Endometrium (tissue), 2 donors: ENCODE data around the gene AFF2.

Experiments used
- FAIRE-seq: peaks from 2 replicates; lab custom pipeline; 2012; peaks lifted over from hg19 to GRCh38; lab: Jason Lieb, UNC
- donor health status: control.
- donor health status: control.

Gene AFF2

GRCh38 chrX:148588649-148589310 is 88.4 kb downstream of the AFF2 start:
- no peak for FAIRE-seq

DNA sequence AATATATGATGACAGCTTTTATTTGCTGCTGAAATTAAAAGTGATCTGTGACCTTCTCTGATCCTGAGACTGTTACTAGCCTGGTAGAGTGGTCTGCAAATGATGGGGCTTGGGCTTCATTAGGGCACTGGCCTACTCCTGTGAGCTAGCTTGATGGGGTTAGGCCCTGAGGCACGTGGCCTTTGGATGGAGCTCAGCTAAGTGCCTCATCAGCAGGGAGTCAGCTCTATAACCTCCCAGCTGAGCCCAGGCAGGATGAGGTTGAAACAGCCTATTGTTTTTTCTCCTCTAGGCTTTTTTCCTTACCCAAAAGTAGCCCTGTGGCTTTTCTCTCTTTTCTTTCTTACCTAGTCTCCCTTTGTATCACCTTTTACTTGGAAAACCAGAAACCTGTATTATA is 92.2 kb downstream of the AFF2 start:
- no peak for FAIRE-seq

DNA sequence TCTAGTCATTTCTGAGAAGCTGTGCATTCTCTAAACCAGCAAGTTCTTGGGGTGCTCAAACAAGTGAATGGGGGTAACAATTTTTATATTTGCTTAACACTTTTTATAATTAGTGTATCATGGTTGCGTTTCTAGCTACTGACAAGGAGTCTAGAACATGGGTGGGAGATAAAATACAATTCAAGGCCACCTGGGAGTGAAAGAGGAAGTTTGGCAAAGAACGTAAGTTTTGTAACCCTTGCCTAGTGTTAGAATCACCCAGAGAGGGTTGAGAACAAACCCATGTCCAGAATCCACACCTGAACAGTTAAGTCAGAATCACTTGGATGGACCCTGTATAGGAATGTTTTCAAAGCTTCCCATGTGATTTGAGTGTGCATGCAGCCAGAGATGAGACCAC is 92.7 kb downstream of the AFF2 start:
- no peak for FAIRE-seq

GRCh38 chrX:148593987-148594386 is 93.6 kb downstream of the AFF2 start:
- no peak for FAIRE-seq

DNA sequence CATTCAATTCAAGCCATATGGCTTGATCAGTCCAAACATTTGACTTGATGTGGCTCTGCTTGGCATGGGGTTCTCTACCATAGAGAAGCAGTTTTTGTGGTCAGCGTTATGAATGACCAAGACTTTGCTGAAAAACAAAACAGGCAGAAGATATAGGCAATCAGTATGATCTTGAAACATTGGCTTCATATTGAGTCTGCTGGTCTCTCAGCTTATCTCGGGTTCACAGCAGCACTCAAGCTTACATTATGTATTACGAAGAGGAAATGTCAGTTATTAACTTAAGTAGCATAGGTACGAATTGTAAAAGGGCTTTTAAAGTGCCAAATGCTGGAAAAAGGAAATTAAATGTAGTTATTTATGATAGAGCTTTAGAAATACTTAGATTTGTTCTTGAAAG is 99.0 kb downstream of the AFF2 start:
- FAIRE-seq: no peak

DNA sequence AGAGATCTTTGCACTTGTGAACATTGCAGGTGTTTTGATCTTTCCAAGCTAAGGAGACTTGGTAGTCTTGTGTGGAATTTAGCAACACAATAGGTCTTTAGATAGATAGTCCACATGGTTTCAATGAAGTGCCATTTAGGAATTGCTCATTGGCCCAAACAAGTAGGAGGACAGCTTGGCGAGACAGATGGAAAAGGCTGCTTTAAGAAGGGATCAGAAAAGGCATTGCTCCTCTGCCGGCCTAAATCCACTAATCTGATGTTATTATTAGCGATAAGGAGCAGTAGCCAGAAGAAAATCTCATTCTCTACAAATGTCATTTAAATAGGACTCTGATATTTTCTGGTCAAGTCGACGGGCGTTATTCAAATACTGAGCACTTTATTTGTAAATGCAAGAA is 99.7 kb downstream of the AFF2 start:
- no peak for FAIRE-seq

- no peak for FAIRE-seq
Observed at GRCh38 chrX:148600581-148600980, 100.2 kb downstream of the AFF2 start.

DNA sequence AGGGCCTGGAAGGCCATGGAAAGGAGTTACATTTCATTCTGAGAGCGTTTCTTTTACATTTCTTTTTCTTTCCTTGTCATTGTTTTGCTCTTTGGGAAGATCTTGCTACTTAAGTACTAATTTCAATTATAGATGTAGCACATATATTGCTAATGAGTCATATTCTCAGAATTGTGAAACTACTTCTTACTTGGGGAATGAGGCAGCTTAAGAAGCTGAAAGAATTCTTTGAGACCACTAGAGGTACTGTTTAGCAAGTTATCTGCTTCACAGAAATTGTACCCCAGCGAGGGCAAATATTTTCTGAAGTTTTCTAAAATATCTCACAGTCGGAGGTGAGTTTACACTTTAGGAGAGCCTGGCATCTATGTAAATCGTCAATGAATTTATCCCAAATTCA is 100.6 kb downstream of the AFF2 start:
- FAIRE-seq: no peak

DNA sequence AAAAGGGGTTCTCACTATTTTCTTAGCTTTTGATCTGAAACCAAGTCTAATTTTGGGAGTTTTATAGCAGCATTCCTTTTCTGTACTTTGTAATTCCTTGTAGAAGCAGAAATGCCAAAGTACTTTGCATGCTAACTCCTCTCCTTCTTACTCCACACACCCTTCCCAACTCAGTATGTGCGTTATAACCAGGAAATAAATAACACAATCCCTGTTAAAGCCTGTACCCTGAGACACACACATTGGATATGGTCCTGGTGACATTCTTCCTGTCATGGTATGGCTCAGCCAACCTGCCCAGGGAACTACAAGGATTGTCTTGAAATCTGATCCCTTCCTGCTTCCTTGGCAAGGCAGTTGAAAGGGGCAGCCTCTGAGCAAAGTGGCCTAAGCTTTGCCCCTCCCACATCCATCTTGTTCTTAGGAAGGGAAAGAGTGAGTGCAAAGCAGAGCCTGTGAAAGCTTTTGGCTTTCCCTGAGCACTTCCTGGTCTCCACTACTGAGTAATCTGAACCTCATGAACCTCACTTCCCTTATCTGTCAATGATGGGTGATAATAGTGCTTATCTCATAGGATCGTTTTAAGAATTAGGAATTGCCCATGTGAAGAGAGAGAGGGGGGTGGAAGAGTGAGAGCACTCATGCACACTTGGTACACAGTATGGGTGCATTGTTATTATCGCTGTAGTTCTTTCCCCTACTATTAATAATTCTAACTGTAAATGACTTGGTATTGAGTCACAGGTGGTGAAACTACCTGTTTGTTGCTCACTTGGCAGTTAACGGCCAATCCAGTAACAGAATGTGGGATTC is 109.3 kb downstream of the AFF2 start:
- FAIRE-seq: no peak

DNA sequence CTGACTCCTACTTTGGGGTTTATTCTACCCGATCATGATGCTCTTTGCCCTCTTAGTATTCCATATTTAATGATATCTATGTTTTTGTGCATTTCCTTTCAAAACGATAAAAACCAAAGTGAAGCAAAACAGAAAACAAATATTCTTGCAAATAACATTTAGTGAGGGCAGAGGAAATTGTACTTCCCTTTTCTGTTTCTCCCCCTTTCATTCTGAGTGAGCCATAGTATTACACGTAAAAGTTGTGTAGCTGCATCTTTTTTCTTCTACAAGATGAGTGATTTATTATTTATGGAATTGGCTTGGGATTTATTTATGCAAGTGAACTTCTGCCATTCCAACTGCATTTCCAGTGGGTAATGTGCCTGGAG is 109.9 kb downstream of the AFF2 start:
- FAIRE-seq: no peak

DNA sequence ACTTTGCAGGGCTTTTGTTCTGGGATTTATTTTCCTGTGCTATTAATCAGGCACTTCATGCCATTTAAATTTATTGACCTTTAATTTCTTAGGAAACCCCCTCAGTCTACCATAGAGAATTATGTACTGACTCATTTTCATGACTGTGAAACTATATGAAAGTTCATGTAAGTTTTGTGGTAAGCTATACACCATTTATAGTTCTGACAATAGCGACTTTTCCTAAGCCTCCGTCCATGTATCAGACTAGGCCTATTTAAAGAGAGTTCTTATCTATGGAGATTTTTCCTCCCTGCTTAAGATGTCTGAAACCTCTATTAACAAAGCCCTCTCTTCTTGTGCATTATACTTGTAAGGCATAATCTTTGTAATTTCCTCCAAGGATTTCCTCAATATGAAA is 111.6 kb downstream of the AFF2 start:
- no peak for FAIRE-seq

DNA sequence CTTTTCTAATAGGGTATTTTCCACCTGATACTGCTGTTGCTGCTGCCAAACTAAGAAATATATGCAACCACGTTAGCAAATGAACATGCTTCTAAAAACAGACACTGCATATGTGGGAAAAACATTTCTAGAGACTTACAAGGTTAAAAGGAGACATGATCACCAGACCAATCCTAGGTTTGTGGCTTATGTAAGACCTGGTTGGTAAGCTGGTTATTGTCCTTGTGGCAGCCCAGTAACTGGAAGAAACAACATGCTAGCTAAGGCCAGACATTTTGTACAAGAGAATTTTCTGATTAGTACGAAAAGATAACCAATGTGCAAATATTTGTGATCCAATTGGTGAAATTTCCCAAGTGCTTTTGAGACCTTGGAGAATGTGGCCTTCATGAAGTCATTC is 112.0 kb downstream of the AFF2 start:
- no peak for FAIRE-seq

GRCh38 chrX:148613636-148614035 is 113.2 kb downstream of the AFF2 start:
- no peak for FAIRE-seq

- FAIRE-seq: no peak
Observed at GRCh38 chrX:148615491-148615890, 115.1 kb downstream of the AFF2 start.

GRCh38 chrX:148618470-148619445 is 118.3 kb downstream of the AFF2 start:
- no peak for FAIRE-seq

GRCh38 chrX:148620023-148620422 is 119.6 kb downstream of the AFF2 start:
- no peak for FAIRE-seq

DNA sequence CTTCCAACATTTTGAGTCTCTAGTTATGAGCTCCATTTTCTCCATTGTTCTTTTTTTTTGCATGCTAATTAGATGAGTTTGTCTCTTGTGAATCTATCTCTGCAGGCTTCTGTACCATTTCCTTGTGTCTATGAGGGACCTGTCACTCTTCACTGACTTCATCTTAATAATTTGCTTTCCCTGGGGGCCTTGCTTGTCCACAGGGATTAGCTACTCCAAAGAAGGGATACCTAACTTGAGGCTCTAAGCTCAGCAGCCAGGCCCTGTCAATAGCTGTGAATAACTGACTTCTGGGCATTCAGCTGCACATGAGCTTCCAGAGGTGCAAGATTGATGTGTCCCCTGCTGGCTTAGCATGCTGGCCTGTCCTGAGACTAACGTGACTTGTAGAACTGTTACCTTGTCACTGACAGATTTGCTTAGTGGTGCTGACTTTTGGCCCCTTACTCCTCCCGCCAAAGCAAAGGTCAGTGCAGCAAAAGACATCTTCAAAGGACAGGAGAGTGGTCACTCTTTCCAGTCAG is 124.6 kb downstream of the AFF2 start:
- FAIRE-seq: no peak

- no peak for FAIRE-seq
Observed at GRCh38 chrX:148628621-148629020, 128.2 kb downstream of the AFF2 start.

DNA sequence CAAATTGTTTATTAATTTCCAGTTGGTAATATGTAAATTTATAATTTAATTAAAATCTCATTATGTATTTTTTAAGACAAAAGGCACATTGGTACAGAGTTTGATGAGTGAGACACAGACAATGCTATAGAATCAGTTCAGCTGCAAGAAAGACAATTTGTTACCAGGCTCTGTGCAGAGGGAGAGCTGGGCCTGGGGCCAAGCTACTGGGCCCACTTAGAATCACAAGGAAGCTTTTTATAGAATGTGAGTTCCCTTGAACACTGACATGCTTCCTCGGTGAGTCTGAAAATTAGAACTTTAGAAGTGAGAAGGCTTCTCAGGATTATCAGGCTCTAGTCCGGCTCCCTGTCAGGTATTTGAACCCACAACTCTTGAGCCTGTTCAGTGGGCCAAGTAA is 129.0 kb downstream of the AFF2 start:
- FAIRE-seq: no peak

DNA sequence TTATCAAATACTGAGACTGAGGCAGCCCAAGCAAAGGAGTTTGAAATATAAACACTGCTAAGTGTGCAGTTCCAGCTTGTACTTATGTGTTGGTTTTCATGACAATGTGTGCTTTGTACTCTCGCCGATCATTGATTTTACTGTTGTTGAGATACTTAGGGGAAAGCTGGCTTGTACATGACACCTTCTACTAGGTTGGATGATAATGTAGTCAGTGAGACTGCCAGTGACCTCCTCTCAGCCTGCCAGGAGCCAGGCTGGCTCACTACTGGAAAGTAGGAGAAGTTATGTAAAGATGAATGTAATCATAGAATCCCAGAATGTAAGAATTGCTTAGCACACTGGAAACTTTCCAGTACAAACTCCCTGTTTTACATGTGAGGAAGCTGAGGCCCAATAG is 132.0 kb downstream of the AFF2 start:
- no peak for FAIRE-seq

DNA sequence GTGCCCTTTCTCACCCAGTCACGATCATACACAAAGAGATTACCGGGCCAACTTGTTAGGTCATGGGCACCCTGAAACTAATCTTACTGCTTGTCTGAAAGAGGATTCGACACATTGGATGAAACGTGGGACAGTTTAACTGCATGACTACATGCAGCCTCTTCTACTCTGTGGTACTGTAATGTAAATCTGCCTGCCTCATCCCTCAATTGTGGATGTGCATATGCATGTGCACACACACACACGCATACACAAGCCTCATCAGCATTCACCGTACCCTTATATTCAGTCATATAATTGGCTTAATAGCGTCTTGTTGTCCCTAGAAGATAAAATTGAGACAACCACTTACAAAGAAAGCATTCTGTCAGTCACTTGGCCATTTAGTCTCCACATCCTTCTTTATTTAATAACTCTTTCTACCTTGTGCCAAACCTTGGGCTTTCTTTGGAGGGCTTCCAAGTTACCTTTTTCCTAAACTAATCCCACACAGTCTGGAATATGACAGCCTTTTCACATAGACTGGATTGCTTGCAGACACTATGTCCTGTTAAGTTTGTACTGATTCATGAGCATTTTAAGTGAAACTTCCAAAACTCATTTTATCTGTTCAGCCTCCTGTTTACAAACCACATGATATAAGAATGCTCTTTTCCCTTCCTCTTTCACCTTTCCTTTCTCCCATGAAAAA is 132.9 kb downstream of the AFF2 start:
- FAIRE-seq: no peak

GRCh38 chrX:148634591-148634990 is 134.2 kb downstream of the AFF2 start:
- FAIRE-seq: no peak
